HAP-1 (cell line): Measurements from ENCODE around the gene TNFRSF12A.
A peak's percentile ranks its signal among the peaks of the same experiment; 100 is the strongest.
"Not testable (repeated sequence)": the region's sequence is repeated elsewhere in the genome, so short reads cannot be mapped to it uniquely, and the experiment has no call there.

Experiments used
- DNase-seq, 2 experiments: peaks; one replicate each; pipeline ENCODE4 v3.0.0-alpha.2; 2016 to 2020; ENCODE audit warnings: low spot score in 2 of 2
- H3K27me3 ChIP-seq: fragments of 250-450 bp; sonication (Bioruptor Pico); 2 replicates; pipeline ENCODE4 v1.5.1; 2020; ENCODE audit warnings: low read depth, mild to moderate bottlenecking, moderate library complexity
- H3K36me3 ChIP-seq: fragments of 250-450 bp; sonication (Bioruptor Pico); replicated peaks from 2 replicates; pipeline ENCODE4 v1.5.1; 2020; ENCODE audit warnings: mild to moderate bottlenecking
- H3K4me1 ChIP-seq: fragments of 250-450 bp; sonication (Bioruptor Pico); 2 replicates; pipeline ENCODE4 v1.5.1; 2020; ENCODE audit warnings: mild to moderate bottlenecking
- H3K4me3 ChIP-seq: fragments of 250-450 bp; sonication (Bioruptor Pico); 2 replicates; pipeline ENCODE4 v1.5.1; 2020; ENCODE audit warnings: mild to moderate bottlenecking, moderate library complexity
- H3K9me3 ChIP-seq: fragments of 250-450 bp; sonication (Bioruptor Pico); 2 replicates; pipeline ENCODE4 v1.5.1; 2020; ENCODE audit warnings: mild to moderate bottlenecking, moderate library complexity
- in situ Hi-C: fragments of 300-500 bp; cut with MboI; formaldehyde crosslinking; loops from 3 replicates; pipeline ENCODE4 v1.14.3; 2020; ENCODE audit warnings: low sequenced_read_pairs, inconsistent platforms, mixed read lengths

Gene TNFRSF12A

GRCh38 chr16:3047387-3047720 is 27.2 kb downstream of the TNFRSF12A start:
- DNase-seq: no peak
- Histone ChIP-seq H3K4me1 (peaks cover 2% of the 10 kb centered on the region; the same call in 1 of the 2 replicates), H3K9me3 (no peaks in the 10 kb centered on the region), H3K27me3 (peaks cover 4% of the 10 kb centered on the region; the same call in 1 of the 2 replicates), H3K36me3 (no peaks in the 10 kb centered on the region), H3K4me3 (peak overlapping the region; percentile 48; the same call in 1 of the 2 replicates)
- in situ Hi-C loops: no loop called here

DNA sequence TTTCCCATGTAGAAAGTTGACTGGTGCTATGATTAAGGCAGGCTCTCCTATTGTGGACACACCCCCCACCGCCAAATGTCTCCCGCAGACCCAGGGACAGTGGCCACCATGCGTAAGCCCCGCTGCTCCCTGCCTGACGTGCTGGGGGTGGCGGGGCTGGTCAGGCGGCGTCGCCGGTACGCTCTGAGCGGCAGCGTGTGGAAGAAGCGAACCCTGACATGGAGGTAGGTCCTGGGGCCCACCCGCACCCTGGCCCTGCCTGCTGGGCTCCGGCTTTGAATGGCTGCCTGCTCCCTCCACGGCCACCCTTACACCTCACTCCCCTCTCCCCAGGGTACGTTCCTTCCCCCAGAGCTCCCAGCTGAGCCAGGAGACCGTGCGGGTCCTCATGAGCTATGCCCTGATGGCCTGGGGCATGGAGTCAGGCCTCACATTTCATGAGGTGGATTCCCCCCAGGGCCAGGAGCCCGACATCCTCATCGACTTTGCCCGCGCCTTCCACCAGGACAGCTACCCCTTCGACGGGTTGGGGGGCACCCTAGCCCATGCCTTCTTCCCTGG is 29.8 kb downstream of the TNFRSF12A start:
- no peaks in the 10 kb centered on the region for H3K9me3 ChIP-seq
- H3K4me1 ChIP-seq: peaks cover 2% of the 10 kb centered on the region; the same call in 1 of the 2 replicates
- no peak overlapping the region for H3K4me3 ChIP-seq
- peaks cover 4% of the 10 kb centered on the region; the same call in 1 of the 2 replicates for H3K27me3 ChIP-seq
- H3K36me3 ChIP-seq: no peaks in the 10 kb centered on the region; the same call in 1 of the 2 replicates
- in situ Hi-C loops: no loop called here
- DNase-seq: no peak

DNA sequence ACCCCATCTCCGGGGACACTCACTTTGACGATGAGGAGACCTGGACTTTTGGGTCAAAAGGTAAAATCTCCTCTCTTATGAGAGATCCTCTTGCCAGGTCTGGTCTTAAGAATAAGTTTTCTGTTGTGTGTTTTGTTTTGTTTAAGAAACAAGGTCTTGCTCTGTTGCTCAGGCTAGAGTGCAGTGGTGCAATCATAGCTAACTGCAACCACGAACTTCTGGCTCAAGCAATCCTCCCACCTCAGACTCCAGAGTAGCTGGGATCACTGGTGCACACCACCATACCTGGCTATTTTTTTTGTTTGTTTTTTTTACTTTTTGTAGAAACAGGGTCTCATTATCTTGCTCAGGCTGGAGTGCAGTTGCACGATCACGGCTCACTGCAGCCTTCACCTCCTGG is 30.3 kb downstream of the TNFRSF12A start:
- in situ Hi-C loops: no loop called here
- Histone ChIP-seq H3K9me3 (no peaks in the 10 kb centered on the region), H3K27me3 (peaks cover 4% of the 10 kb centered on the region; the same call in 1 of the 2 replicates), H3K4me3 (no peak overlapping the region), H3K36me3 (no peaks in the 10 kb centered on the region; the same call in 1 of the 2 replicates), H3K4me1 (no peaks in the 10 kb centered on the region)
- DNase-seq: no peak

DNA sequence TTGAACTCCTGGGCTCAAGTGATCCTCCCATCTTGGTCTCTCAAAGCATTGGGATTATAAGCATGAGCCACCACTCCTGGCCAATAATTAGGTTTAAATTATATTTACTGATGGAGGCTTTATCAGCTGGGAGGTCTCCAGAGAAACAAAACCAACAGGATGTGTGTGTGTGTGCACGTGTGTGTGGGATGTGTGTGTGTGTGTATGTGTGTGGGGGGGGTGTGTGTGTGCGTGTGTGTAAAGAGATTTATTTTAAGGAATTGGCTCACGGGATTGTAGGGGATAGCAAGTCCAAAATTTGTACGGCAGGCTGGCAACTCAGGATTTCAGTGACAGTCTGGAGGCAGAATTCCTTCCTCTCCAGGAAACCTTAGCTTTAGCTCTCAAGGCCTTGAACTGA is 30.8 kb downstream of the TNFRSF12A start:
- in situ Hi-C loops: no loop called here
- no peaks in the 10 kb centered on the region for H3K4me1 ChIP-seq

GRCh38 chr16:3051494-3051893 is 31.3 kb downstream of the TNFRSF12A start:
- H3K4me3 ChIP-seq: no peak overlapping the region
- DNase-seq: no peak
- H3K9me3 ChIP-seq: no peaks in the 10 kb centered on the region
- H3K4me1 ChIP-seq: no peaks in the 10 kb centered on the region
- H3K27me3 ChIP-seq: peaks cover 4% of the 10 kb centered on the region; the same call in 1 of the 2 replicates
- no peaks in the 10 kb centered on the region; the same call in 1 of the 2 replicates for H3K36me3 ChIP-seq
- in situ Hi-C loops: no loop called here

More for the DNA sequence above, 30.8 kb downstream of the TNFRSF12A start:
- H3K36me3 ChIP-seq: no peaks in the 10 kb centered on the region; the same call in 1 of the 2 replicates
- H3K4me3 ChIP-seq: no peak overlapping the region
- H3K27me3 ChIP-seq: peaks cover 4% of the 10 kb centered on the region; the same call in 1 of the 2 replicates
- no peaks in the 10 kb centered on the region for H3K9me3 ChIP-seq
- no peak for DNase-seq

- H3K4me1 ChIP-seq, H3K27me3 ChIP-seq, H3K36me3 ChIP-seq, in situ Hi-C loops, H3K4me3 ChIP-seq, H3K9me3 ChIP-seq, DNase-seq: not testable (repeated sequence)
Observed at GRCh38 chr16:3052571-3053329, 32.6 kb downstream of the TNFRSF12A start.

- H3K4me3 ChIP-seq, H3K4me1 ChIP-seq, H3K27me3 ChIP-seq, DNase-seq, in situ Hi-C loops, H3K9me3 ChIP-seq, H3K36me3 ChIP-seq: not testable (repeated sequence)
Observed at GRCh38 chr16:3053330-3053710, 33.2 kb downstream of the TNFRSF12A start.

- no peaks in the 10 kb centered on the region; the same call in 1 of the 2 replicates for H3K36me3 ChIP-seq
- no peak for DNase-seq
- peaks cover 7% of the 10 kb centered on the region for H3K4me1 ChIP-seq
- no peak overlapping the region for H3K4me3 ChIP-seq
- H3K9me3 ChIP-seq: no peaks in the 10 kb centered on the region
- no peaks in the 10 kb centered on the region for H3K27me3 ChIP-seq
- in situ Hi-C loops: no loop called here
Observed at GRCh38 chr16:3054965-3055733, 35.0 kb downstream of the TNFRSF12A start.

GRCh38 chr16:3055734-3056115 is 35.6 kb downstream of the TNFRSF12A start:
- in situ Hi-C loops, H3K36me3 ChIP-seq, H3K9me3 ChIP-seq, DNase-seq, H3K27me3 ChIP-seq, H3K4me3 ChIP-seq: not testable (repeated sequence)
- H3K4me1 ChIP-seq: peaks cover 10% of the 10 kb centered on the region

- DNase-seq: no peak
Observed at GRCh38 chr16:3056336-3057180, 36.4 kb downstream of the TNFRSF12A start.

GRCh38 chr16:3057181-3058138 is 37.3 kb downstream of the TNFRSF12A start:
- Histone ChIP-seq H3K27me3 (no peaks in the 10 kb centered on the region), H3K4me1 (peaks cover 10% of the 10 kb centered on the region), H3K9me3 (no peaks in the 10 kb centered on the region), H3K36me3 (no peaks in the 10 kb centered on the region; the same call in 1 of the 2 replicates), H3K4me3 (peak overlapping the region; percentile 92)
- DNase-seq: no peak
- in situ Hi-C loops: no loop called here

More at GRCh38 chr16:3056336-3057180, 36.4 kb downstream of the TNFRSF12A start:
- H3K27me3 ChIP-seq: no peaks in the 10 kb centered on the region
- H3K4me1 ChIP-seq: peaks cover 10% of the 10 kb centered on the region
- no peaks in the 10 kb centered on the region for H3K9me3 ChIP-seq
- H3K4me3 ChIP-seq: no peak overlapping the region
- no peaks in the 10 kb centered on the region; the same call in 1 of the 2 replicates for H3K36me3 ChIP-seq
- in situ Hi-C loops: no loop called here
